Measurements from ENCODE around the gene ZNF668. TPM values are rescaled to one million over a fixed set of nuclear protein-coding genes. Genes with fewer than 3 reads are reported as not detected.

The ZNF668 gene
- total RNA-seq, result 10 to 100 TPM; 15.5 to 20.3 (median 16.7) TPM

DNA sequence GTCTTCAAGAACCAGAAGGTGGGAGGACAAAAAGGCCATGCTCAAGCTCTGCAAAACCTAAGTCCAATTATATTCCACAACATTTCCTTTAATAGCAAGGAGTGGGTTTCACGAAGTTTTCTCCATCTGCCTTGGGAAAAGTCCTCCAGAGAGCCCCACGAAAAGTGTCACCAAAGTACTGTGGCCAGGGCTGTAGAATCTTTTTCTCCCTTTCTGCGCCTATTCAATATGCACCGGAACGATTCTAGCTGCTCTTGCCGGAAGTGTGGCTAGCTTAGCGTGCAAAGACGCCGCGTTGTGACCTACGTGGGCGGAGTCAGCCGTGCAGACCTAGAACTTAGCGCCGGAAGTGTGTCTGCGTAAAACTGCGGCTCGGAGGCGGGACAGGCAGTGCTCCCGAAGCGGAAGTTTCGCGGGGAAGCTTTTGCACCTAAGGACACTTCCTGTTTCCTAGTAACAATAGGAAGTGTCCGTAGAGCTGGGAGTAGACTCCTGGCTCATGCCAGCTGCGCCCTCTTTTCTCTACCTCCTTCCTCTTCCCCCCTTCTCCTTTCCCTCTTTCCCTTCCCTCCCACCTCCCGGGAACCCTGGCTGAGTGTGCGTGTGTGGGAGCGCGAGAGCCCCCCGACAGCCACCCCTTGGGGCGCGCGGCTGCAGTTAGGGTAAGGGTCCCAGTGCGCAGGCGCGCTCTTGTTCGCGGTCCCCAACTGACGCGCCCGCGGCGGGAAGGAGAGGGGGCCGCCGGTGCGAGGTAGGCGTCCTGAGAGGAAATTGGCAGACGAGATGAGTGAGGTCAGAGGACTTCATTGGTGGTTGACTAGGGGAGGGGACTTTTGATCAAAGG lies at the start of gene ZNF668, which contains the start of gene ZNF646:
ZNF668 (minus strand) TSS at position 271 of the 844 bp plus-strand sequence. CDS start 9,781 bp downstream, outside the sequence.
ZNF646 (plus strand) TSS at position 453 of the 844 bp plus-strand sequence. CDS start 1,903 bp downstream, outside the sequence.
- Histone ChIP-seq H3K27ac (peak within 1 kb of the TSS; percentile 89 to 97 (median 96)), H3K4me1 (peaks cover 0 to 38% (median 19%) of the 10 kb centered on the region in 4 donors)
- WGBS, 2 donors, result 1% methylated on average over 45 to 48 of the region's 48 CpGs

DNA sequence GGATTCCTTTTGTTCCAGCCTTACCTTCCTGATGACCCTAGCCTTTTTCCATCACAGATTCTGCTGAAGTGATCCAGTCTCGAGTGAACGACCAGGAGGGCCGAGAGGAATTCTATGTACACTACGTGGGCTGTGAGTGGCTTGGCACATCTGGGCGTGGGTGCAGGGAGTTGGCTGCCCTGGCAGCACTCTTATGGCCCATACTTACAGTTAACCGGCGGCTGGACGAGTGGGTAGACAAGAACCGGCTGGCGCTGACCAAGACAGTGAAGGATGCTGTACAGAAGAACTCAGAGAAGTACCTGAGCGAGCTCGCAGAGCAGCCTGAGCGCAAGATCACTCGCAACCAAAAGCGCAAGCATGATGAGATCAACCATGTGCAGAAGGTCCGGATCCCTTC lies 46.1 kb upstream of the ZNF668 start:
- H3K9me3 ChIP-seq, result no peaks in the 10 kb centered on the region
- H3K27ac ChIP-seq, result peak overlapping the region in 3 of 4 donors; percentile 93 to 99 (median 98)
- peaks cover 0 to 33% (median 18%) of the 10 kb centered on the region in 4 donors for H3K4me1 ChIP-seq
- WGBS, 2 donors, result 85 to 91% methylated on average over 16 of the region's 16 CpGs
- TF ChIP-seq, protein P1, sequence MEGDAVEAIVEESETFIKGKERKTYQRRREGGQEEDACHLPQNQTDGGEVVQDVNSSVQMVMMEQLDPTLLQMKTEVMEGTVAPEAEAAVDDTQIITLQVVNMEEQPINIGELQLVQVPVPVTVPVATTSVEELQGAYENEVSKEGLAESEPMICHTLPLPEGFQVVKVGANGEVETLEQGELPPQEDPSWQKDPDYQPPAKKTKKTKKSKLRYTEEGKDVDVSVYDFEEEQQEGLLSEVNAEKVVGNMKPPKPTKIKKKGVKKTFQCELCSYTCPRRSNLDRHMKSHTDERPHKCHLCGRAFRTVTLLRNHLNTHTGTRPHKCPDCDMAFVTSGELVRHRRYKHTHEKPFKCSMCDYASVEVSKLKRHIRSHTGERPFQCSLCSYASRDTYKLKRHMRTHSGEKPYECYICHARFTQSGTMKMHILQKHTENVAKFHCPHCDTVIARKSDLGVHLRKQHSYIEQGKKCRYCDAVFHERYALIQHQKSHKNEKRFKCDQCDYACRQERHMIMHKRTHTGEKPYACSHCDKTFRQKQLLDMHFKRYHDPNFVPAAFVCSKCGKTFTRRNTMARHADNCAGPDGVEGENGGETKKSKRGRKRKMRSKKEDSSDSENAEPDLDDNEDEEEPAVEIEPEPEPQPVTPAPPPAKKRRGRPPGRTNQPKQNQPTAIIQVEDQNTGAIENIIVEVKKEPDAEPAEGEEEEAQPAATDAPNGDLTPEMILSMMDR (IDR thresholded peaks at IDR 0.05), result no peak
- TF ChIP-seq EP300 (IDR thresholded peaks at IDR 0.05) (peak in 1 of 2 donors; percentile 56), POLR2A (IDR thresholded peaks at IDR 0.05) (no peak)
- no peak overlapping the region for H3K4me3 ChIP-seq
- DNase-seq (ENCODE audit: low spot score in 2 of 2), result no peak
- H3K36me3 ChIP-seq, result peaks cover 0 to 58% (median 3%) of the 10 kb centered on the region in 3 donors
- no peaks in the 10 kb centered on the region for H3K27me3 ChIP-seq

More for the DNA sequence above, at the start of gene ZNF668, which contains the start of gene ZNF646:
- TF ChIP-seq, protein P1 (IDR thresholded peaks at IDR 0.05), result peak in 1 of 5 experiments; percentile 26
- peak; percentile 86 to 90 for TF ChIP-seq EP300 (IDR thresholded peaks at IDR 0.05)
- TF ChIP-seq POLR2A (IDR thresholded peaks at IDR 0.05), result peak; percentile 60 to 63
- H3K9me3 ChIP-seq, result no peaks in the 10 kb centered on the region
- H3K4me3 ChIP-seq, result peak within 1 kb of the TSS; percentile 88 to 100 (median 97)
- peak; percentile 96 for DNase-seq (ENCODE audit: low spot score in 2 of 2)
- H3K27me3 ChIP-seq, result no peaks in the 10 kb centered on the region
- H3K36me3 ChIP-seq, result peaks cover 0 to 33% (median 15%) of the 10 kb centered on the region in 3 donors

DNA sequence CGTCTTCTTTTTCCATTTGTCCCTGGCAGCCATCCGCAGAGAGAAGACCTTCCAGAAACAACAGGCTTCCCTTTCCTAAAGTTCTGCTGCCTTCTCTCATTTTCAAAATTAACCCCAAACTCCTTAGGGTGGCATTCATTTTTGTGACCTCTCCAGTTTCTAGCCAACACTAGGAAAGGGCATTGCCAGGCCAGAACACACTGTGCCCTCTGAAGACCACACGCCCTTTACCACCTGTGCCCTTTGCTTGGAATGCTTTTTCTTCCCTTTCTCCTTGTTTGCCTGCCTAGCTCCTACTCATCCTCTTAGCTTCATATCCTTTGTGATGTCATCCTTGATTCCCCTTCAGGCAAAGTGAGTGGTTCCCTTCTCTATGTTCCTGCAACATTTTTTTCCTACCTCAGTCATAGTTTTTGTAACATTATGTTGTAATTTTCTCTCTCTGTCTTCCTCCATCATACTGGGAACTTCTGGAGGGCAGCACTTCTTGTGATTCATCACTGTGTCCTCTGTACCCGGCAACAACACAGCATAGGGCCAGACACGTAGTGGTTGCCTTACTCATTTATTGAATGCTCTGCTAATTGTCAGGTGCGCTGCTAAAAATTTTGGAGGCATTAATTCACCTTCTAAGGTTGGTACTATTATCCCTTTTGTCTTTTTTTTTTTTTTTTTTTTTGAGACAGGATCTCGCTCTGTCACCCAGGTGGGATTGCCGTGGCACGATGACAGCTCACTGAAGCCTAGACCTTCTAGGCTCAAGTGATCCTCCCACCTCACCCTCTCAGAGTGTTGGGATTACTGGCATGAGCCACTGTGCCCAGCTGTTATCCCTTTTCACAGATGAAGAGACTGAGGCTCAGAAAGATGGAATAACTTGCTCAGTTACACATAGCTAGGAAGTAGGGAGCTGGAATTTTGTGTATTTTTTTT lies 44.4 kb upstream of the ZNF668 start:
- no peaks in the 10 kb centered on the region for H3K9me3 ChIP-seq
- no peaks in the 10 kb centered on the region for H3K27me3 ChIP-seq
- peaks cover 0 to 33% (median 18%) of the 10 kb centered on the region in 4 donors for H3K4me1 ChIP-seq
- peak overlapping the region; percentile 64 to 88 (median 84) for H3K4me3 ChIP-seq
- WGBS, 2 donors, result 48 to 56% methylated on average over 9 of the region's 9 CpGs
- peak overlapping the region; percentile 93 to 99 (median 98) for H3K27ac ChIP-seq
- TF ChIP-seq EP300 (IDR thresholded peaks at IDR 0.05) (peak in 1 of 2 donors; percentile 50), POLR2A (IDR thresholded peaks at IDR 0.05) (no peak)
- TF ChIP-seq, protein P1 (IDR thresholded peaks at IDR 0.05), result no peak
- DNase-seq (ENCODE audit: low spot score in 2 of 2), result no peak
- peaks cover 0 to 43% (median 3%) of the 10 kb centered on the region in 3 donors for H3K36me3 ChIP-seq

DNA sequence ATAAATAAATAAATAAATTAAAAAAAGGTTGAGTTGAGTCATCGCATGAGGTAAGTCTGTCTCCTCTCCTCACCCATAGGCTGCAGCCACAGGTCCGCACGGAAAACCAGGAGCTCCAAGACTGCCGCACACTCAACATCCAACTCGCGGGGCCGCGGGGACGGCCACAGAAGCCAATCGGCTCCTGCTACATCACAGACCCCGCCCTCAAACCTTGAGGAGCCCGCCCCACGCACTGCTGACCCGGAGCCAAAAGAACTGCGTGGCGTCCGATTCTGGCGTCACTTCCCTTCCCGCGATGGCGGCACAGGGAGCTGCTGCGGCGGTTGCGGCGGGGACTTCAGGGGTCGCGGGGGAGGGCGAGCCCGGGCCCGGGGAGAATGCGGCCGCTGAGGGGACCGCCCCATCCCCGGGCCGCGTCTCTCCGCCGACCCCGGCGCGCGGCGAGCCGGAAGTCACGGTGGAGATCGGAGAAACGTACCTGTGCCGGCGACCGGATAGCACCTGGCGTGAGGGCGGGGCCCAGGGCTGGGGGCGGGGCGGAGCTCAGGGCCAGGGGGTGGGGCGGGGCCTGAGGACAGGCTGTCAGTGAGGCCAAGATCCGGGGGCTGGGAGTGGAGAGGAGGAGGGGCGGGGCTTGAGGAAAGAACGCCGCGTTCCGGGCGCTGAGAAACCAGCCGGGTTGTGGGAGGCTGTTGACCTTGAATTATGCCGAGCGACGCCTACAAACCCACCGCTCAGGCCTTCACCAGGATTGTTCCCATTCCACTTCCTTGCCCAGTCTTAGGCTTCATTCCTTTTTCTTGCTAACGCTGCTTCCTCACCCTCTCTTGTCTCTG lies 43.6 kb upstream of the ZNF668 start, which contains the start of gene KAT8:
KAT8 (plus strand) TSS at position 281 of the 839 bp plus-strand sequence; CDS start at position 299, 18 bp downstream.
- peak; percentile 97 for DNase-seq (ENCODE audit: low spot score in 2 of 2)
- Histone ChIP-seq H3K9me3 (no peaks in the 10 kb centered on the region), H3K4me1 (peaks cover 0 to 37% (median 18%) of the 10 kb centered on the region in 4 donors), H3K4me3 (peak within 1 kb of the TSS; percentile 64 to 88 (median 84)), H3K36me3 (peaks cover 0 to 42% (median 3%) of the 10 kb centered on the region in 3 donors), H3K27ac (peak within 1 kb of the TSS; percentile 93 to 99 (median 98)), H3K27me3 (no peaks in the 10 kb centered on the region)
- 1% methylated on average over 60 of the region's 68 CpGs for WGBS, 2 donors
- TF ChIP-seq POLR2A (IDR thresholded peaks at IDR 0.05) (peak; percentile 86 to 89), EP300 (IDR thresholded peaks at IDR 0.05) (peak; percentile 69 to 90)
- TF ChIP-seq, protein P1 (IDR thresholded peaks at IDR 0.05), result no peak
